Endothelial cell of umbilical vein (primary cell): ENCODE results near the gene CLASP2.

Experiments
- TF ChIP-seq, protein P1 (sequence below), 2 donors: IDR thresholded peaks; 1 replicate in 1 of 2; 2 replicates in 1 of 2; pipeline ENCODE4 v1.5.1; 2011; ENCODE audit warnings: low read length in 2 of 2, mild to moderate bottlenecking in 2 of 2, moderate library complexity in 2 of 2, control low read depth in 1 of 2, inconsistent platforms in 1 of 2, low read depth in 1 of 2; ENCODE audit not compliant: insufficient read depth in 1 of 2; ENCODE audit errors: extremely low read depth in 1 of 2
- TF ChIP-seq, protein P2 (sequence below): IDR thresholded peaks from 2 replicates; pipeline ENCODE4 v1.6.1; 2011; ENCODE audit not compliant: insufficient read depth, insufficient read length

DNA sequence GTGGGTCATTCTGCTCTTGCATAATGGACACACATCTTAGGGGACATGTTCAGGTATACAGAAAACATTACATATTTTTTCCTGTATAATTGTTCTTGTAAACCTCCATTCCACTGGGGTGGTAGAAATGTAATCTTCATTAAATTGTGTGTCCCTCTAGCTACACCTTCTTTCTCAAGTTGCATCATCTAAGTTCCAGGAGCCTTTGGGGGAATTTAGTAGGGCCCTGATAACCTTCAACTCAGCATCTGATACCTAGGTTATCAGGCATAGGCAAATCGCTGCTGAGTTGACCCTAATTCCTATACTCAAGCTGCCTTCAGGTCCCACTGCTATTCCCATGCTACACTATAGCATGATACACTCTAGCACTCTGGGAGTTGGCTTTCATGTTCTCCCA, 19.1 kb upstream of the CLASP2 start:
- TF ChIP-seq, protein P1, sequence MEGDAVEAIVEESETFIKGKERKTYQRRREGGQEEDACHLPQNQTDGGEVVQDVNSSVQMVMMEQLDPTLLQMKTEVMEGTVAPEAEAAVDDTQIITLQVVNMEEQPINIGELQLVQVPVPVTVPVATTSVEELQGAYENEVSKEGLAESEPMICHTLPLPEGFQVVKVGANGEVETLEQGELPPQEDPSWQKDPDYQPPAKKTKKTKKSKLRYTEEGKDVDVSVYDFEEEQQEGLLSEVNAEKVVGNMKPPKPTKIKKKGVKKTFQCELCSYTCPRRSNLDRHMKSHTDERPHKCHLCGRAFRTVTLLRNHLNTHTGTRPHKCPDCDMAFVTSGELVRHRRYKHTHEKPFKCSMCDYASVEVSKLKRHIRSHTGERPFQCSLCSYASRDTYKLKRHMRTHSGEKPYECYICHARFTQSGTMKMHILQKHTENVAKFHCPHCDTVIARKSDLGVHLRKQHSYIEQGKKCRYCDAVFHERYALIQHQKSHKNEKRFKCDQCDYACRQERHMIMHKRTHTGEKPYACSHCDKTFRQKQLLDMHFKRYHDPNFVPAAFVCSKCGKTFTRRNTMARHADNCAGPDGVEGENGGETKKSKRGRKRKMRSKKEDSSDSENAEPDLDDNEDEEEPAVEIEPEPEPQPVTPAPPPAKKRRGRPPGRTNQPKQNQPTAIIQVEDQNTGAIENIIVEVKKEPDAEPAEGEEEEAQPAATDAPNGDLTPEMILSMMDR (IDR thresholded peaks at IDR 0.05; ENCODE audit: extremely low read depth in 1 of 2, insufficient read depth in 1 of 2, low read depth in 1 of 2, low read length in 2 of 2) = no peak
- TF ChIP-seq, protein P2, sequence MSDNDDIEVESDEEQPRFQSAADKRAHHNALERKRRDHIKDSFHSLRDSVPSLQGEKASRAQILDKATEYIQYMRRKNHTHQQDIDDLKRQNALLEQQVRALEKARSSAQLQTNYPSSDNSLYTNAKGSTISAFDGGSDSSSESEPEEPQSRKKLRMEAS = no peak
